Measurements from ENCODE around the gene SLC22A12.

- TF ChIP-seq CTCF (IDR thresholded peaks at IDR 0.05) (no peak), POLR2AphosphoS5 (IDR thresholded peaks at IDR 0.05) (no peak), POLR2A (IDR thresholded peaks at IDR 0.05) (no peak)
Measured at GRCh38 chr11:64594159-64594939, 3.3 kb downstream of the SLC22A12 start.
